GM18526 (cell line): ENCODE measurements around the gene CSF1R.

ENCODE experiments used
- POLR2A ChIP-seq: IDR thresholded peaks from 3 replicates; pipeline ENCODE4 v1.6.1; 2011; ENCODE audit not compliant: insufficient read length; ENCODE audit errors: extremely low read depth

CSF1R gene

DNA sequence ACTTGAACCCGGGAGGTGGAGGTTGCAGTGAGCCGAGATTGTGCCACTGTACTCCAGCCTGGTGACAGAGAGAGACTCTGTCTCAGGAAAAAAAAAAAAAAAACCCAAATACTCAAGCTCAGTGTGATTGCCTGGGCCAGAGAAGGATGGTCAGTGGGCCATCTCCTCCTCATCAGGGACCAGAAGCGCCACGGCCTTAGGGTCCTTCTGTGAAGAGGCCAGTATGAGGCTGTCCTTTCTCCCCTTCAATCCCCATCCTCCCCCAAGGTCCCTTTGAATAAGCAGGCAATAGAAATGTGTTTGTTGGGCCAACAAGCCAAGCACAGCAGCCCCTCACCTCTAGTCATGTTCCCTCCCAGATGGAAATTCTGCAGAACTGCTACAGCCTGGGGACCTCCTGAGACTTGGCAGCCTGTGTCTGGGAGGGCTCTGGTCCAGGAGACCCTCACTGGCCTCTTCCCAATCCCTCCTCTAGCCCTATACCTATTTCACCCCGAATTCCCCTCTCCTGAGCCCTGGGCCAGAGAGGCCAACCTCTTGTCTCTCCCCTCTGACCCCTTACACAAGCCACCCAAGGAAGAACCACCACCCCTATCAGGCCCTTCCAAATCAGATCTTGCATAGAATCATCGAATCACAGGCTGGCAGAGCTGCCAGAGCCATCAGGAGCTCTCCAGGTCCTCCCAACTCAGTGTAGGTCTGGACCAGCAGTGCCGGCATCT lies 1.0 kb downstream of the CSF1R start:
- TF ChIP-seq POLR2A: no peak

DNA sequence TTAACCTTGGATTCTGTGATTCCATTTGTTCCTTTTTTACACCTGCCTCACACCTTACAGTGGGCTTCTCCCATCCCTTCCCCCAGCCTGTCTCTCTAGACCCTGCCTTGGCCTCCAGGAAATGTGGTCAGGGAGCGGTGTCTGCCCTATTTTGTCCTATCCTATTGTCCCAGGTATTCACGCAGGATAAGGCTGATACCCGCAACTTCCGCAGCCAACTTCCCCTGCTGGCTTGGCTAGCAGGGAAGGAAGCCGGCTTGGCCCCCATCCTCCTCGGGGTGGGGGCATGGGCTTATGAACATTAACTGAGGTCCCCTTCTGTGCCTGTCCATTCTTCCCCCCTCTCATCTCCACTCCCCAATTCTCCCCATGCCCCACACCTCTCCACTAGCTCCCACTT lies 3.5 kb downstream of the CSF1R start:
- no peak for TF ChIP-seq POLR2A

GRCh38 chr5:150082374-150082773 lies 4.0 kb downstream of the CSF1R start:
- TF ChIP-seq POLR2A: no peak

GRCh38 chr5:150081541-150082283 lies 4.6 kb downstream of the CSF1R start:
- TF ChIP-seq POLR2A: no peak

DNA sequence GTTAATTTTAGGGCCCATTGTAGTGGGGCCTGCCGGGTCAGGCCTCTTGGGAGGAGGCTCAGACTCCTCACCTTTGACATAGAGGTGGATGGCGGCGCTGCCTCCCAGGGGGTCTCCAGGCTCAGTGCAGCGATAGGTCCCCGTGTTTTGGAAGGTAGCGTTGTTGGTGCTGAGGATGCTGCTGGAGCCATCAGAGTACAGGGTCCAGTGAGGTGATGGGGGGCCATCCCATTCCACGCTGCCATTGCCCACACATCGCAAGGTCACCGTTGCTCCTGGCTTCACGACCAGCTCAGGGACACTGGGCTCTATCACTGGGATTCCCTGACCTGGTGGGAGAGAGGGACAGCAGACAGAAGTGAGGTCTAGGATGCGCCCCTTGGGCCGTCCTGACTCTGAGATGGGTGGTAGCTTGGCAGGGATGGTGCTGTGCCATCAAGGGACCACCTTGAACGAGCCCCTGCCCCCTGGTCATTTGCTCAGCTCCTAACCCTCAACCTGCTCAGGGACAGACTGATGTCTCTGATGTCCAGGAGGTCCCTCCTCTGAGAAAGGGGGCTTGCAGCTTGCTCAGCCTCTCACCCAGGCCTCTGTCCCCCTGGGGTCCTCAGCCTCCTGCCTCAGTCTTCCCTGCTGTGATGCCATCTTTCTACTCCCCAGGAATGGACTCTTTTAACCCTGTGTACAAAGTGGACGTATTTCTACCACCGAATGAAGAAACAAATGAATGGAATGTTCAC lies 5.5 kb downstream of the CSF1R start:
- TF ChIP-seq POLR2A: no peak

GRCh38 chr5:150079909-150080461 lies 6.4 kb downstream of the CSF1R start:
- no peak for TF ChIP-seq POLR2A

- no peak for TF ChIP-seq POLR2A
Measured at GRCh38 chr5:150078802-150079689, 7.3 kb downstream of the CSF1R start.

GRCh38 chr5:150077996-150078801 lies 8.2 kb downstream of the CSF1R start:
- TF ChIP-seq POLR2A: no peak

- no peak for TF ChIP-seq POLR2A
Measured at GRCh38 chr5:150077060-150077459, 9.3 kb downstream of the CSF1R start.

DNA sequence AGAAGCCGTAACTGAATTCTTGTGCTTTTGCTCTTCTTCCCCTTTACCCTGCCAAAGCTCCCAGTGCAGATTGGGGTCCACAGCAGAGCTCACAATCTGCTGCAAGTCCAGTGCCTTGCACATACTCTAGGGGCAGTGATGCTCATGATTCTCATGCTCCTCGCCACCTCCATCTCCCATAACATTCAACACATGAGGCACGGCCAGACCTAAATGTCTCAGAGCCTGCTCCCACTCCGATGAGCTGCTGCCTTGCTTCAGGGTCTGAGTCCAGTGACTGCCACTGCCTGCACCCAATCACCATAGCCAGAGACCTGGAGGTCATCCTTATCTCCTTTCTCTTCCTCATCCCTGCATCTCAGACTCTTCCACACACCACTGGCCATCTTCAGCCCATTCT lies 10.5 kb downstream of the CSF1R start:
- TF ChIP-seq POLR2A: no peak

- no peak for TF ChIP-seq POLR2A
Measured at GRCh38 chr5:150075233-150075632, 11.1 kb downstream of the CSF1R start.

- TF ChIP-seq POLR2A: no peak
Measured at GRCh38 chr5:150073677-150074076, 12.7 kb downstream of the CSF1R start.

DNA sequence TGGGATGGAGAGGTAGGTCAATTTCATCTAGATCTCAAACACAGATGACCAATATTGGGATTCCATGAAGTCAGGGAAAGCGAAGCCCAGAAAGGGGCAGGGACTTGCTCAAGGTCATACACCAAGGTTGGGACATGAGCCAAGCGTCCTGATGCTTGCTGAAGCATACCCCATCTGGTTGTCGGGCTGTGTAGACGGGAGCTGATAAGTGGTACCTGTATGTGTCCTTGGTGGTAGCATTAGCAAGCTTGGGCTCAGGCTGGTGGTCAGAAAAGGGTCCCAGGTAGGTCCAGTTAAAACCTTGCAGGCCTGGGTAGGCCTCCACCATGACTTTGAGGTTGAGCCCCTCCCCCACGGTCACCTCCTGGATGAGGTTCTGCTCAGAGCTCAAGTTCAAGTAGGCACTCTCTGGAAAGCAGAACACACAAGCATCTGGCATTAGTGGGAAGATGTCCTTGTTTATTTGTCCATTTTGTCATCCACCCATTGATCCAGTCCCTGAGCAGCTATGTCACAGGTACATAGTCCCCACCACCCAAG lies 13.2 kb downstream of the CSF1R start:
- TF ChIP-seq POLR2A: no peak

DNA sequence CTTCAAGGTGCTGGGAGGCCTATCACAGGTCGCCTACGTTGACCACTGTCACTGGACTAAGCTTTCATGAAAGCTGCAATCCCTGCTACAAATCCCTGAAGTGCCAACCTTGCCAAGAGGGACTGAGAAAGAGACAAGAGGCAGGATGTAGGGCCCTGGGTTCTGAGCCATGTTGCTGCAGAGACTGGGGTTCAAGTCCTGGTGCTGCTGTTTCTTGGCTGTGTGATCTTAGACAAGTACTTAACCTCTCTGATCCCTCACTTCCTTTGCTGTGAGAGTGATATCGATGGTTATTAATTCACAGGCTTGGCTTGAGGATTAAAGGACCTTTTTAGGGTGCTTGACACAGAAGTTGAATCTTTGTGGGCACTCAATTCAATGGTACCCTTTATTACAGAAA lies 15.5 kb downstream of the CSF1R start:
- TF ChIP-seq POLR2A: no peak
